COR-L47 (cell line): Measurements from ENCODE around the gene RAF1.
"Not testable (repeated sequence)": the region's sequence is repeated elsewhere in the genome, so short reads cannot be mapped to it uniquely, and the experiment has no call there.

Experiments
- DNase-seq: peaks from one replicate; lab custom pipeline; 2025; lab: John Stamatoyannopoulos, UW

RAF1 gene

GRCh38 chr3:12638105-12638504 lies 25.8 kb downstream of the RAF1 start:
- no peak for DNase-seq

GRCh38 chr3:12633108-12633507 lies 30.8 kb downstream of the RAF1 start:
- no peak for DNase-seq

DNA sequence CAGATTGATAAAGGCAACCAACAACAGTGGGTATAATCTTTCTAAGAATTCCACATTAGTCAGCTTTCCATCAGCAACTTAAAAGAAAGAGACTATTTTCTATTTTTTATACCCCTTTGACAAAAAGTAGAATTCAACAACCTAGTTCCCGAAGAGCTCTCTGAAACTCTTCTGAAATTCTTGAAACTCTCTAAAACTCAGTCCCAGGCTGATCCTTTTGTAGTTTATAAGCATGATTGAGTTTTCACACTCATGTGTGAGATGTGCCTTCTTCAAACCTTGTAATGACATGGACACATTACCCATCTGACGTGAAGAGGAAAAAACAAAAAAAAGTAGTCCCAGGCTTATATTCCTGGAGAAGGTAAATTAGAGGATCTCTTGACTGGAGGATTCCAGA lies 31.4 kb downstream of the RAF1 start:
- DNase-seq: no peak

- DNase-seq: not testable (repeated sequence)
Measured at GRCh38 chr3:12630843-12631242, 33.1 kb downstream of the RAF1 start.

DNA sequence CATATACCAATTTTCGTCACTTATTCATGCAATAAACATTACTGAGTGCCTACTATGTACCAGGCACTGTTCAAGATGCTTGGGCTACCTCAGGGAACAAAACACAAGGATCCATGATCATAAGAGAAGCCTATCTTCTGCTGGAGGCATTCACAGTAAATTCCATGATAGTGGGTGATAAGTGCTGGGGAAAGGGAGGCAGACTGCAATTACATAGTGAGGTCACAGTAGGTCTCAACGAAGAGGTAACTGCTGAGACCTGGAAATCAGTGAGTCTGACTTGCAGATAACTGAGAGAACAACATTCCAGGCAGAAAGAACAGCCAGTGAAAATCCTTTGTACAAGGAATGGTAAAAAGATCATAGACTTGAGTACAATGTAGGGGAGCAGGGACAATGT lies 33.6 kb downstream of the RAF1 start:
- no peak for DNase-seq

DNA sequence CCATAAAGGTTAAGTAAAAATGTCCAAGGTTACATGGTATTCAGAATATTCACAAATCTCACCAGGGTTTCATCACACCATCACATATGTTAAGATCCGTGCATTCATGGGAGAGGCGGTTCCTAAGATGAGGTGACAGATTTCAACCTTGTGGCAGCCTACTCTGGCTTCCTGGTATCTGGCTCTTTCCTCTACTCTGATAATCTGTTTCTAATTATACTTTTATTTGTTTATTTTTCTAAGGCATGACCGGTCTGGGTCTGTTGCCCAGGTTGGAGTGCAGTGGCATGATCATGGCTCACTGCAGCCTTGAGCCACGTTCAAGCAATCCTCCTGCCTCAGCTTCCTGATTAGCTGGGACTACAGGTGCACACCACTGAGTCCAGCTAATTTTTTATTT lies 34.4 kb downstream of the RAF1 start:
- DNase-seq: no peak

DNA sequence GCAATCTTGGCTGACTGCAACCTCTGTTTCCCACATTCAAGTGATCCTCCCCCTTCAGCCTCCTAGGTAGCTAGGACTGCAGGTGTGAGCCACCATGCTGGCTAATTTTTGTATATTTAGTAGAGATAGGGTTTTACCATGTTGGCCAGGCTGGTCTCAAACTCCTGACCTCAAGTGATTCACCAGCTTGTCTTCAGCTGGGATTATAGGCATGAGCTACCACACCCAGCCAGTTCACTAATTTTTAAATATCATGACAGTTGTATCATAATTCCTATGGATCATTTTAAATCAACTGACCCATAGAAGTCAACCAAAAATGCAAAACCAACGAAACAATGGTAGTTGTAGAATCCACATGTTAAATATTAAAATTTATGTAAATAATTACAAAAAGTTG lies 35.1 kb downstream of the RAF1 start:
- no peak for DNase-seq

DNA sequence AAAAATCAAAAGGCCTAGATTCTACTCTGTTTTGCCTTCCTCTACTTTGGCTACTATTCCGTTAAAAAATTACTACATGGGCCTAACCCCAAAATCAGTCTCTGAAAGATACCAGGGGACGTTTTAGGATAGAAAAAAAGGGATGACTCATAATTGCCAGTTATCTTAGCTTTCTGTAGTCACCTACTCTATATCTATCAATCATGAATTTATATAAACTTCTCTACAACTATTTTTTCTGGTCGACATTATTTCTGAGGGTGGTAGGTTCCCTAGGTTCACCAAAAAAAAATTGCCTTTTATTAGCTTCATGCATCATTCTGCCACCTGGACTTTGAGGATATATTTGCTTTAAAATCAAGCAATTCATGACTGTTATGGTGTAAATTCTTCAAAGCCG lies 36.5 kb downstream of the RAF1 start:
- no peak for DNase-seq

GRCh38 chr3:12624964-12625363 lies 39.0 kb downstream of the RAF1 start:
- not testable (repeated sequence) for DNase-seq

DNA sequence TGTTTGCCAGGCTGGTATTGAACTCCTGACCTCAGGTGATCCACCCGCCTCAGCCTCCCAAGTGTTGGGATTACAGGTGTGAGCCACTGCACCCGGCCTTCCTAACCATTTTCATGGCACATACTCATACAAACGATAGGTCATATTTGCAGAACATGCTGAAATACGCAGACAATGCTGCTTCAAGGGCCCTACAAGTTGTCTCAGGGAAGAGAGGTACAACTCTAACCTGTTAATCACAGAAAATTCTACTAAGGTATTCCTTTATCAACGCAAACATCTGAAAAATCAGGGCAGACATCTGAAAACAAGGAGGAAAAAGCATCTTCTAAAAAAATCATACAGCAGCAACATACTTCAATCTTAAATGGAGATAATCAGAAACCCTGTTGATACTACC lies 39.9 kb downstream of the RAF1 start:
- no peak for DNase-seq

DNA sequence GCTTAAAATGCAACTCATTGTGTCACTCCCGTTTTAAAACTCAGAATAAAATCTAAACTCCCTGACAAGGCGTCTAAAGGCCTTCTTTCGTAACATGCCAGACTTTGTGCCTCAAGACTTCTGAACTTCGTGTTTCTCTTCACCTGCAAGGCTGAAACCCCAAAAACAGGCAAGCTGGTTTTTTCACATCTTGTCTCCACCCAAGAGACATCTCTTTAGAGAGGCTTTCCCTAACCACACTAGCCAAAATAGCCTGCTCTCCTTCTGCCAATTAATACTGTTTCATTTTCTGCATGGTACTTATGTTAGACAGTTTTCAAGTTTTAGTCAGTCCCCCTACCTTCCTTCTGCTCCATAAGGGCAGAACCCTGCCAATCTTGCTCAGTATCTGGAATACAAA lies 41.6 kb downstream of the RAF1 start:
- DNase-seq: no peak

DNA sequence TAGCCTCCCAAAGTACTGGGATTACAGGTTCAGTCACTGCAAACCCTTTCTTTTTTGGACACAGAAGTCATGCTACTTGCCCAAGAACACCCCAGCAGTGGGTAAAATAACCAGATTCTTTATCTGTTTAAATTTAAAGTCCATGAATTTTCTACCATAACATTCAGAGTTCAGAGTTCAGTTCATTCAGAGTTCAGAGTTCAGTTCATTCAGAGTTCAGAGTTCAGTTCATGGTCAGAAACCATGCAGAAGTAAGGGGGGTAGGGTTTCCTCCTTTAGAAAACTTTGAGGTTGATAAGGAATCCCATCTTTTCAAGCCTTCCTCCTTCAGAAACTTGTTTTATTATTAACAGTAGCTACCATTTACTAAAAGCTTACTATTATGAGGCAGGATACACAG lies 43.2 kb downstream of the RAF1 start:
- no peak for DNase-seq

DNA sequence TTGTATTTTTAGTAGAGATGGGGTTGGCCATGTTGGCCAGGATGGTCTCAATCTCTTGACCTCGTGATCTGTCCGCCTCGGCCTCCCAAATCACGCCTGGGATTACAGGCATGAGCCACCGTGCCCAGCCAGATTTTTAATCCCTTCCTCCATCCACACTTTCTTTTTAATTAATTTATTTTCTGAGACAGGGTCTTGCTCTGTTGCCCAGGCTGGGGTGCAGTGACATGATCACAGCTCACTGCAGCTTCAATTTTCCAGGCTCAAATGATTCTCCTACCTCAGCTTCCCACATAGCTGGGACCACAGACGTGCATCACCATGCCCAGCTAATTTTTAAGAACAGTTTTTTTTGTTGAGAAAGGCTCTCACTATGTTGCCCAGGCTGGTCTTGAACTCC lies 43.6 kb downstream of the RAF1 start:
- DNase-seq: no peak

- no peak for DNase-seq
Measured at GRCh38 chr3:12618426-12618825, 45.5 kb downstream of the RAF1 start.

DNA sequence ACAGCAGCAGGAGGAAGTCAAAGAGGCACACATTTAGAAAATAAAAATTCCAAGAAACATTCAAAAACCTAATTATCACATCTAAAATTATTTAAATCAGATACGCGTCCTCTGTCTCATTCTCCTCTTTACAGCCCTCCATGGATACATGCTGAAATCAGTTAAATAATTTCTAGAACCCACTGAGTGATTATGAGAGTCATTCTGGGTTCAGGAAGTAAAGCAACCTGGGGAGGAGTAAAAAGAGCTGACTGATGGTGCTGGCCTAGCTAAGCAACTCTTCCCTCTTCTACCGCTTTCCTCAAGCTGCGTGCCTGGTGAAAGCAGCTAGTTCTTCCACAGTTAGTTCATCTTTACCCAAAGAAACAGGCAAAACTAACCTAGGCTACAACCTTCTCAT lies 48.7 kb downstream of the RAF1 start:
- DNase-seq: no peak

DNA sequence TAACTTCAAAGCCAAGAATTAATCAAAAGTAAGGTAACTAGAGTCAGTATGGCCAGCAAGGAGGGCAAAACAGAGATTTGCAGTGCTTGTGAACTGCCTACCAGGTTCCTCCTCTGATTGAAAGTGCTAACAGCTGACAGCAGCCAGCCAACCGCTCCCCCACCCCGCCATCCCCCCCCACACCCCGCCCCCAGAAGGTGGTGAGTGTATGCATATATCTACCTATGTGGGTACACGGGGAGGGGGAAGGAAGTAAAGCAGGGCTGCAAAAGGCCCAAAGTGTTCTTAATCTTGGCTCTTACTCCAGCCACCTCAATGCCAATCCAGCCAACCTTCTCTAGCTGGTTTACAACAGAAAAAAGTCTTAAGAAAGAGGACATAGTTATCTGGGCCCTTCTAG lies 50.7 kb downstream of the RAF1 start:
- no peak for DNase-seq

- no peak for DNase-seq
Measured at GRCh38 chr3:12612514-12613226, 51.2 kb downstream of the RAF1 start.

DNA sequence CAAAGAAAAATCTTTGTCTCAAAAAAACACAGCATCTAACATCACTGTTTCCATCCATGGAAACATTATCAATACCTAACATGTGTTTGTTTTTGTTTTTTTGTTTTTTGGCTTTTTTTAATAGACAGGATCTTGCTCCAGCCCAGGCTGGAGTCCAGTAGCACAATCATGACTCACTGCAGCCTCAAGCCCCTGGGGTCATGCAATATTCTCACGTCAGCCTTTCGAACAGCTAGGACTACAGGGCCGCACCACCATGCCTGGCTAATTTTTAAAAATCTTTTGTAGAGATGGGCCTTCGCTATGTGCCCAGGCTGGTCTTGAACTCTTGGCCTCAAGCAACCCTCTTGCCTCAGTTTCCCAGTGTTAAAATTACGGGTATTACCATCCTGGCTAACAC lies 52.8 kb downstream of the RAF1 start:
- no peak for DNase-seq

DNA sequence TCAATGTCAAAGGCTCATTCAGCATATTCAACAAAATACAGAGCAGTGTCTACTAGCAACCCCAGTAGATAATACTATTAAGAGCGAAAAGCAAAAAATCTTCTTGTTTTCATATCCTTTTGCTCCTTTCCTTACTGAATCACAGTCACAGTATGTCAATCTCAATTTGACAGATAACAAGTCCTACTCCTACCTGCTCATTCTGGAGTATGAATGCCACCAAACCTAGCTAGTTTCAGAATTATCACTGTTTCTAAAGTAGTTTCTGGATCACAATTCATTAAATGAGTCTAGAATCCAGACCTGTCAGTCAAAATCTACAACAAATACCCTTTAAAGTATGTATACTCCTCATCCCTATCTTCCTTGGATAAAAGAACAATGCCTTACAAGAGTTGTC lies 55.5 kb downstream of the RAF1 start:
- DNase-seq: no peak

DNA sequence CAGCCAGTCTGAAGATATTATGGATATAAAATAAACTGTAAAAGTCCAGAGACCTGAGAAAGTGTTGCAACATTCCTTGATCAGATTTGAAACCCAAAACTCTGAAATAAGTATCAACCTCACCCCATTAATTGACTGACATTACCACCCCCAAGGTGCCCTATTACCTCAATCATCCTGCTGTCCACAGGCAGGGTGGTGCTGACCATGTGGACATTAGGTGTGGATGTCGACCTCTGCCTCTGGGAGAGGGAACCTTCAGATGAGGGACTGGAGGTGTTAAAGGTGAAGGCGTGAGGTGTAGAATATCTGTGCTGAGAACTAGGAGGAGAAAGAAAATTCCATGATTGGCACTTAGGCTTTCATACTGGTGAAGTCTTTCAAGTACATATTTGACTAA lies 59.9 kb downstream of the RAF1 start:
- no peak for DNase-seq

GRCh38 chr3:12601072-12601471 lies 62.8 kb downstream of the RAF1 start:
- no peak for DNase-seq

GRCh38 chr3:12598890-12599289 lies 65.0 kb downstream of the RAF1 start:
- no peak for DNase-seq

- no peak for DNase-seq
Measured at GRCh38 chr3:12593473-12593872, 70.4 kb downstream of the RAF1 start.

GRCh38 chr3:12591997-12592715 lies 71.8 kb downstream of the RAF1 start:
- no peak for DNase-seq
